ENCODE results near the gene MBNL2.

The MBNL2 gene

GRCh38 chr13:97235549-97236231 is 13.6 kb downstream of the MBNL2 start:
- DNase-seq, result no peak

- DNase-seq, result no peak
These were observed 15.3 kb downstream of the MBNL2 start for GRCh38 chr13:97237388-97237787.

- no peak for DNase-seq
These were observed 16.3 kb downstream of the MBNL2 start for GRCh38 chr13:97238432-97238831.

GRCh38 chr13:97238883-97239282 is 16.8 kb downstream of the MBNL2 start:
- DNase-seq, result no peak

- no peak for DNase-seq
These were observed 17.2 kb downstream of the MBNL2 start for GRCh38 chr13:97239306-97239705.

GRCh38 chr13:97239943-97240787 is 18.0 kb downstream of the MBNL2 start:
- DNase-seq, result no peak

GRCh38 chr13:97240788-97241734 is 18.9 kb downstream of the MBNL2 start:
- no peak for DNase-seq

GRCh38 chr13:97241761-97242160 is 19.6 kb downstream of the MBNL2 start:
- DNase-seq, result no peak

- no peak for DNase-seq
These were observed 20.8 kb downstream of the MBNL2 start for GRCh38 chr13:97242755-97243497.

- no peak for DNase-seq
These were observed 22.0 kb downstream of the MBNL2 start for GRCh38 chr13:97243915-97244781.

GRCh38 chr13:97245011-97245410 is 22.9 kb downstream of the MBNL2 start:
- DNase-seq, result no peak

- no peak for DNase-seq
These were observed 24.5 kb downstream of the MBNL2 start for GRCh38 chr13:97246596-97247158.

- DNase-seq, result no peak
These were observed 26.1 kb downstream of the MBNL2 start for GRCh38 chr13:97248243-97248642.

GRCh38 chr13:97249093-97249795 is 27.1 kb downstream of the MBNL2 start:
- no peak for DNase-seq

GRCh38 chr13:97249796-97250495 is 27.8 kb downstream of the MBNL2 start:
- DNase-seq, result no peak

GRCh38 chr13:97250560-97250959 is 28.4 kb downstream of the MBNL2 start:
- DNase-seq, result no peak

GRCh38 chr13:97252735-97253134 is 30.6 kb downstream of the MBNL2 start:
- no peak for DNase-seq

- DNase-seq, result no peak
These were observed 31.6 kb downstream of the MBNL2 start for GRCh38 chr13:97253581-97254293.

- DNase-seq, result no peak
These were observed 32.7 kb downstream of the MBNL2 start for GRCh38 chr13:97254816-97255215.
